Left renal cortex interstitium (tissue), 4 donors: Measurements from ENCODE around the gene WDR3. TPM values are rescaled to one million over a fixed set of nuclear protein-coding genes. Genes with fewer than 3 reads are reported as not detected.

ENCODE experiments used
- polyA plus RNA-seq, 4 donors: library from polyadenylated mRNA; unstranded; fragments of 120-200 nt; gene quantifications; one replicate each; pipeline ENCODE4 v1.2.1, GENCODE V29; 2013; ENCODE audit not compliant: insufficient read length in 4 of 4

The WDR3 gene
- polyA plus RNA-seq, 4 donors: 27.5 to 34.3 (median 29.8) TPM

Other genes starting within 250 kb of the WDR3 start
- gene GDAP2, start 118 bp upstream of the WDR3 start, polyA plus RNA-seq: 10 to 100 TPM; 17.2 to 19.4 (median 18.0) TPM